CD14-positive monocyte (primary cell): Measurements from ENCODE around the gene CCDC138. TPM values are rescaled to one million over a fixed set of nuclear protein-coding genes. Genes with fewer than 3 reads are reported as not detected.
A peak's percentile ranks its signal among the peaks of the same experiment; 100 is the strongest.

ENCODE experiments used
- DNase-seq, 3 donors: peaks; one replicate each; pipeline ENCODE4 v3.0.0-alpha.2; 2011 to 2022
- H2AFZ ChIP-seq: 2 replicates; pipeline ENCODE4 v1.6.0; 2012; ENCODE audit warnings: mild to moderate bottlenecking, low read depth, low read length, inconsistent platforms; ENCODE audit not compliant: insufficient read depth, poor library complexity, severe bottlenecking
- H3K27ac ChIP-seq, 2 donors: 1 replicate in 1 of 2; 2 replicates in 1 of 2; pipeline ENCODE4 v1.5.1; 2012 to 2013; ENCODE audit warnings: low read length in 2 of 2, control low read depth in 1 of 2, inconsistent platforms in 1 of 2, low read depth in 1 of 2, mild to moderate bottlenecking in 1 of 2
- H3K27me3 ChIP-seq, 2 donors: one replicate each; pipeline versions ENCODE4 v1.6.0 to v1.6.1; 2011 to 2013; ENCODE audit warnings: low read length in 2 of 2; ENCODE audit not compliant: control insufficient read depth in 2 of 2, insufficient read depth in 2 of 2
- H3K36me3 ChIP-seq, 2 donors: replicated peaks in 1 of 2; 1 replicate in 1 of 2; 2 replicates in 1 of 2; pipeline versions ENCODE4 v1.5.1 to v1.6.1; 2012 to 2013; ENCODE audit warnings: low read length in 2 of 2, control low read depth in 1 of 2, inconsistent platforms in 1 of 2, mild to moderate bottlenecking in 1 of 2; ENCODE audit not compliant: insufficient read depth in 2 of 2, control insufficient read depth in 1 of 2
- H3K4me1 ChIP-seq, 2 donors: 1 replicate in 1 of 2; 2 replicates in 1 of 2; pipeline versions ENCODE4 v1.5.1 to v1.6.1; 2012 to 2013; ENCODE audit warnings: low read length in 2 of 2, control low read depth in 1 of 2, inconsistent platforms in 1 of 2, mild to moderate bottlenecking in 1 of 2, moderate library complexity in 1 of 2; ENCODE audit not compliant: insufficient read depth in 2 of 2, control insufficient read depth in 1 of 2
- H3K4me2 ChIP-seq: replicated peaks from 2 replicates; pipeline ENCODE3; 2012; ENCODE audit warnings: low read length, moderate library complexity, mild to moderate bottlenecking; ENCODE audit not compliant: poor library complexity, severe bottlenecking; ENCODE audit errors: extremely low read depth
- H3K4me3 ChIP-seq, 3 experiments: fragments of 200-600 bp in 1 of 3; sonication (generic) in 1 of 3; replicated peaks in 1 of 3; 1 replicate in 2 of 3; 2 replicates in 1 of 3; pipeline ENCODE4 v1.5.1; 2011 to 2013; ENCODE audit warnings: low read length in 3 of 3, mild to moderate bottlenecking in 3 of 3, control low read depth in 2 of 3, low read depth in 2 of 3, inconsistent platforms in 1 of 3, moderate library complexity in 1 of 3
- H3K79me2 ChIP-seq: 2 replicates; pipeline ENCODE4 v1.6.0; 2012; ENCODE audit warnings: mild to moderate bottlenecking, control low read depth, inconsistent platforms, low read length, moderate library complexity; ENCODE audit not compliant: insufficient read depth
- H3K9ac ChIP-seq: 2 replicates; pipeline ENCODE4 v1.6.0; 2017; ENCODE audit warnings: low read length, mild to moderate bottlenecking; ENCODE audit not compliant: insufficient read depth, poor library complexity, severe bottlenecking
- H3K9me3 ChIP-seq, 2 donors: replicated peaks in 1 of 2; 1 replicate in 1 of 2; 2 replicates in 1 of 2; pipeline versions ENCODE4 v1.5.1 to v1.6.1; 2012 to 2013; ENCODE audit warnings: low read length in 2 of 2, control low read depth in 1 of 2; ENCODE audit not compliant: control insufficient read depth in 1 of 2, insufficient read depth in 1 of 2
- H4K20me1 ChIP-seq: 2 replicates; pipeline ENCODE4 v1.6.0; 2012; ENCODE audit warnings: mild to moderate bottlenecking, low read length, control low read depth, moderate library complexity; ENCODE audit not compliant: insufficient read depth
- H3K27ac Mint-ChIP-seq, 7 donors: one replicate each; pipeline ENCODE4 v1.8.0; 2020; ENCODE audit warnings: mild to moderate bottlenecking in 7 of 7, mixed read lengths in 7 of 7, moderate library complexity in 6 of 7, inconsistent platforms in 2 of 7
- H3K27me3 Mint-ChIP-seq, 3 donors: one replicate each; pipeline ENCODE4 v1.8.0; 2021 to 2022; ENCODE audit warnings: low read depth in 3 of 3, mild to moderate bottlenecking in 3 of 3, mixed read lengths in 3 of 3, moderate library complexity in 3 of 3, inconsistent platforms in 1 of 3
- H3K36me3 Mint-ChIP-seq, 2 donors: one replicate each; pipeline ENCODE4 v1.8.0; 2020; ENCODE audit warnings: mixed read lengths in 2 of 2, inconsistent platforms in 1 of 2, mild to moderate bottlenecking in 1 of 2
- H3K4me1 Mint-ChIP-seq: one replicate; pipeline ENCODE4 v1.8.0; 2020; ENCODE audit warnings: mild to moderate bottlenecking, mixed read lengths
- H3K4me3 Mint-ChIP-seq, 2 donors: one replicate each; pipeline ENCODE4 v1.8.0; 2020; ENCODE audit warnings: mild to moderate bottlenecking in 2 of 2, mixed read lengths in 2 of 2, moderate library complexity in 1 of 2
- H3K9me3 Mint-ChIP-seq, 7 donors: one replicate each; pipeline ENCODE4 v1.8.0; 2020 to 2022; ENCODE audit warnings: mixed read lengths in 7 of 7, mild to moderate bottlenecking in 6 of 7, moderate library complexity in 6 of 7, inconsistent platforms in 2 of 7
- WGBS: methylation state at CpG from one replicate; pipeline ENCODE4 v1.1.5; 2013; ENCODE audit warnings: missing lambda C conversion rate; ENCODE audit not compliant: insufficient coverage; 5-methylcytosine and 5-hydroxymethylcytosine counted together
- intact Hi-C, 2 donors: fragments of 100-400 bp; cut with micrococcal nuclease; formaldehyde crosslinking; loops; one replicate each; pipeline versions ENCODE4 v1.15.0 to v1.15.1; 2023
- polyA plus RNA-seq, 3 donors: library from polyadenylated mRNA; depleted of rRNA in 1 of 3; unstranded in 2 of 3; stranded (reverse) in 1 of 3; fragments of 300-500 nt in 2 of 3; fragments of >200 nt in 1 of 3; fragmentation: Illumina TruSeq in 2 of 3; gene quantifications; 1 replicate in 2 of 3; 2 replicates in 1 of 3; pipeline ENCODE4 v1.2.3, GENCODE V29; 2012 to 2021
- TF ChIP-seq, protein P1 (sequence below): fragments of 200-600 bp; IDR thresholded peaks from one replicate; pipeline ENCODE4 v1.8.0; 2022; ENCODE audit warnings: antibody characterized with exemption, mild to moderate bottlenecking

The CCDC138 gene
- polyA plus RNA-seq, 3 donors, result 0.54 to 0.72 (median 0.67) TPM

DNA sequence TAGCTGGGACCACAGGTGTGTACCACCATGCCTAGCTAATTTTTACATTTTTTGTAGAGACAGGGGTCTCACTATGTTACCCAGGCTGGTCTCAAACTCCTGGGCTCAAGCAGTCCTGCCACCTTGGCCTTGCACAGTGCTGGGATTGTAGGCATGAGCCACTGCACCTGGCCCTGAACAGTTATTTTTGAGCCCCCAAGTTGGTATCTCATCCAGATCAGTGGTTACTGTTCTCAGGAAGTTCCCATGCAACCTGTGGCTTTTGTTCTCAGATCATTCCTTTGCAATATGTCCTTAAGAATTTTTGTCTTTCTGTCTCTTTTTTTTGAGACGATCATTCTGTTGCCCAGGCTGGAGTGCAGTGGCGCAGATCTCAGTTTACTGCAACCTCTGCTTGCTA is 7.7 kb upstream of the CCDC138 start:
- H3K36me3 ChIP-seq, result peaks cover 88 to 91% of the 10 kb centered on the region in 2 donors
- no peak overlapping the region for H3K4me3 ChIP-seq
- H3K9me3 ChIP-seq, result no peaks in the 10 kb centered on the region
- Mint-ChIP-seq H3K9me3 (no peaks in the 10 kb centered on the region), H3K4me3 (no peak overlapping the region), H3K27me3 (no peaks in the 10 kb centered on the region), H3K4me1 (no peaks in the 10 kb centered on the region), H3K27ac (peak overlapping the region in 2 of 7 donors; percentile 13 to 26), H3K36me3 (peaks cover 68 to 87% of the 10 kb centered on the region in 2 donors)
- no peak for DNase-seq
- H3K79me2 ChIP-seq, result no peaks in the 10 kb centered on the region
- intact Hi-C loops, result no loop called here
- WGBS, result no CpG with 5 or more reads among the region's 2 CpGs
- H3K4me1 ChIP-seq, result no peaks in the 10 kb centered on the region
- H4K20me1 ChIP-seq, result no peaks in the 10 kb centered on the region
- H3K4me2 ChIP-seq, result no peak overlapping the region
- H3K27me3 ChIP-seq, result no peaks in the 10 kb centered on the region
- TF ChIP-seq, protein P1, sequence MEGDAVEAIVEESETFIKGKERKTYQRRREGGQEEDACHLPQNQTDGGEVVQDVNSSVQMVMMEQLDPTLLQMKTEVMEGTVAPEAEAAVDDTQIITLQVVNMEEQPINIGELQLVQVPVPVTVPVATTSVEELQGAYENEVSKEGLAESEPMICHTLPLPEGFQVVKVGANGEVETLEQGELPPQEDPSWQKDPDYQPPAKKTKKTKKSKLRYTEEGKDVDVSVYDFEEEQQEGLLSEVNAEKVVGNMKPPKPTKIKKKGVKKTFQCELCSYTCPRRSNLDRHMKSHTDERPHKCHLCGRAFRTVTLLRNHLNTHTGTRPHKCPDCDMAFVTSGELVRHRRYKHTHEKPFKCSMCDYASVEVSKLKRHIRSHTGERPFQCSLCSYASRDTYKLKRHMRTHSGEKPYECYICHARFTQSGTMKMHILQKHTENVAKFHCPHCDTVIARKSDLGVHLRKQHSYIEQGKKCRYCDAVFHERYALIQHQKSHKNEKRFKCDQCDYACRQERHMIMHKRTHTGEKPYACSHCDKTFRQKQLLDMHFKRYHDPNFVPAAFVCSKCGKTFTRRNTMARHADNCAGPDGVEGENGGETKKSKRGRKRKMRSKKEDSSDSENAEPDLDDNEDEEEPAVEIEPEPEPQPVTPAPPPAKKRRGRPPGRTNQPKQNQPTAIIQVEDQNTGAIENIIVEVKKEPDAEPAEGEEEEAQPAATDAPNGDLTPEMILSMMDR, result no peak
- no peak overlapping the region for H2AFZ ChIP-seq
- H3K9ac ChIP-seq, result no peak overlapping the region
- H3K27ac ChIP-seq, result no peak overlapping the region

DNA sequence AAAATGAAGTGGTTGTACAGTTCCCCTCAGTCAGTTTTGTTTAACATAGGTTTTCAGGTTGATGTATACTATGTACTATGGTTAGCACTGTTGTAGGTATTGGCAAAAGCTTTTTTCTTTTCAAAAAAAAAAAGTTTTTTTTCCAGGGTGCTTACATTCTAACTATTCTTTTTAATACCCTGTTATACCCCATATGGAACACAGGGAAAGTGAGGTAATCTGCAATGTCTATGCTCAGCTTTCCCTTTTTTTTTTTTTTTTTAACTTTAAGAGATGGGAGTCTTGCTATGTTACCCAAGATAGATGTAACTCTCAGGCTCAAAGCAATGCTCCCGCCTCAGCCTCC is 590 bp upstream of the CCDC138 start:
- Histone ChIP-seq H3K79me2 (no peaks in the 10 kb centered on the region), H3K9ac (peak overlapping the region; percentile 77), H3K27ac (peak overlapping the region; percentile 53 to 70), H4K20me1 (no peaks in the 10 kb centered on the region), H3K36me3 (peaks cover 36% of the 10 kb centered on the region in 2 donors), H3K4me3 (peak overlapping the region; percentile 56 to 91 (median 79)), H3K9me3 (no peaks in the 10 kb centered on the region), H3K4me1 (peaks cover 11 to 14% of the 10 kb centered on the region in 2 donors), H2AFZ (peak overlapping the region; percentile 97), H3K27me3 (no peaks in the 10 kb centered on the region), H3K4me2 (peak overlapping the region; percentile 91)
- no peak for DNase-seq
- H3K4me3 Mint-ChIP-seq, result peak overlapping the region; percentile 96 to 98
- H3K4me1 Mint-ChIP-seq, result peaks cover 13% of the 10 kb centered on the region
- TF ChIP-seq, protein P1, result no peak
- intact Hi-C loops, result no loop called here
- H3K27me3 Mint-ChIP-seq, result peaks cover 0 to 2% (median 0%) of the 10 kb centered on the region in 3 donors
- no peaks in the 10 kb centered on the region for H3K9me3 Mint-ChIP-seq
- peaks cover 26 to 30% of the 10 kb centered on the region in 2 donors for H3K36me3 Mint-ChIP-seq
- WGBS, result no CpG with 5 or more reads among the region's 1 CpG
- H3K27ac Mint-ChIP-seq, result peak overlapping the region; percentile 76 to 92 (median 89)
